KG1 (cell line): Measurements from ENCODE around the gene ANO2.

Experiments
- DNase-seq: peaks from one replicate; lab custom pipeline; 2025; lab: John Stamatoyannopoulos, UW

The ANO2 gene

DNA sequence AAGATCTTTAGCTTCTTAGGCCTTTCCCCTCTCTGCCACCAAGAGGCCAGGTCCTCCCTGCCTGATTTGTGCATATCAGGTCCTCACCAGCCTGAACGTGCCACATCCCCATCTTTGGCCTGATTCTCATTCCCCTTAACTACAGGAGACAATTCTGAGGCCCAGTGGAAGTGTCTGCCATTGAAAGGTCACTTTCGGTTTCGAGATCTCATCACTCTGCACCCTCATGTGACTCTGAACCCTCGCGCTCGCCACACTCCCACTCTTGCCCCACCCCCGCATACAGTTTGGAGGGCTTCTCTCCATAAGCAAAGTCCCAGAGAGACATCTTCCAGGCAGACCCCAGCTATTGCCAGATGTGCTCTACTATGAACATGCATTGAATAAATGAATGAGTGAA is 324.2 kb downstream of the ANO2 start:
- no peak for DNase-seq

DNA sequence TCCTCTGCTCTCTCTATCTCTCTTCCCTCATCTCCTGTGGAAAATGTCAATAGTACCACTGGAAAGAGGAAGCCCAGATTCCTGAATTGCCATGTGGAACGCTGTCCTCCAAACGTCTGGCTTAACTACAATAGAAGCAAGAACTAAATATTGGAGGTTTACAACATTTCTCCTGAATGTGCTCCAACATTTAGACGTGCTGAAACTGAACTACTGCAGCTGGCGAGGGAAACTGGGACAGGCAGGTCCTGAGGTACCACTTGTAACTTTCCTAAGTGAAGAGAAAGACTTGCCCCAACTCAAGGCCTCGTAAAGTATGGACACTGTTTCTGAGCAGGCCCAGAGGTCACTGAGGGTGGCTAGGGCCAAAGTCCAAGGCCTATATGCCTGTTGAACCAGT is 325.4 kb downstream of the ANO2 start:
- DNase-seq, result no peak

DNA sequence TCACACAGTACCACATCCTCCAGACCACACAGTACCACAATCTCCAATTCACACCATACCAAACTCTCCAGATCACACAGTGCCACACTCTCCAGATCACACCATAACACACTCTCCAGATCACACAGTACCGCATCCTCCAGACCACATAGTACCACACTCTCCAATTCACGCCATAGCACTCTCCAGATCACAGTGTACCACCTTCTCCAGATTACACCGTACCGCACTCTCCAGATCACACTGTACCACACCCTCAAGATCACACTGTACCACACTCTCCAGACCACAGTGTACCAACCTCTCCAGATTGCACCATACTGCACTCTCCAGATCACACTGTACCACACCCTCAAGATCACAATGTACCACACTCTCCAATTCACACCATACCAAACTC is 328.2 kb downstream of the ANO2 start:
- no peak for DNase-seq

DNA sequence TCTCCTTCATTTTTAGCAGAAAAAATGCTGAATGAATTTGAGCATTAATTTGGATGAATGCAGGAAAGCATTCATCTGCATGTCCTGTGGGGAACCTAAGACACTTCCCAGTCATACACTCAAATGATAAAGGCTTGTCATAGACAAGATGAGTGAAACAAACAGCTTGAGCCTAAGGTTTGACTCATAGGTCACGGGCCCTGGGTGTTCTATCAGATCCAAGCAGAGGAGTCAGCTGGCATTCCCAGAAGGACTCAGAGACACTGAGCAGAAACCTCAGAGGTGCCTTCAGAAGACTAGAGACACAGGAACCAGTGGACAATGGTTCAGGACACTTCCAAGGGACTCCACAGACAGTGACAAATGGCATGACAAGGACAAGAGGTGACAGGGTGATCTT is 329.3 kb downstream of the ANO2 start:
- no peak for DNase-seq

DNA sequence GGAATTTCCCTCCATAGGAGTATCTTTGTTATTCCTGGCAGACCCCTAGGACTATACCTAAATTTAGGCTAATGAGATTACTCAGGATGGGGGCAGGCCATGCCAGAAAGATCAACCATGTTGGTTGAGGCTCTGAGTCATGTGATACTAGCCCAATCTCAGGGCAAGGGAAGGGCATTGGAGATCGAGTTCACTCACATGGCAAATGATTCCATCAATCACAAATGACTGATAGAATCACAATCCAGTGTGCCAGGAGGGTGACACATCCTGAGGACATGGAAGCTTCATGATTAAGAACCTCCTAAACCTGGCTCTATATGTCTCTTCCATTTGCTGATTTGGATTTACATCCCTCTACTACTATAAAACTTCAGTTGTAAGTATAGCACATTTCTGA is 330.8 kb downstream of the ANO2 start:
- no peak for DNase-seq

DNA sequence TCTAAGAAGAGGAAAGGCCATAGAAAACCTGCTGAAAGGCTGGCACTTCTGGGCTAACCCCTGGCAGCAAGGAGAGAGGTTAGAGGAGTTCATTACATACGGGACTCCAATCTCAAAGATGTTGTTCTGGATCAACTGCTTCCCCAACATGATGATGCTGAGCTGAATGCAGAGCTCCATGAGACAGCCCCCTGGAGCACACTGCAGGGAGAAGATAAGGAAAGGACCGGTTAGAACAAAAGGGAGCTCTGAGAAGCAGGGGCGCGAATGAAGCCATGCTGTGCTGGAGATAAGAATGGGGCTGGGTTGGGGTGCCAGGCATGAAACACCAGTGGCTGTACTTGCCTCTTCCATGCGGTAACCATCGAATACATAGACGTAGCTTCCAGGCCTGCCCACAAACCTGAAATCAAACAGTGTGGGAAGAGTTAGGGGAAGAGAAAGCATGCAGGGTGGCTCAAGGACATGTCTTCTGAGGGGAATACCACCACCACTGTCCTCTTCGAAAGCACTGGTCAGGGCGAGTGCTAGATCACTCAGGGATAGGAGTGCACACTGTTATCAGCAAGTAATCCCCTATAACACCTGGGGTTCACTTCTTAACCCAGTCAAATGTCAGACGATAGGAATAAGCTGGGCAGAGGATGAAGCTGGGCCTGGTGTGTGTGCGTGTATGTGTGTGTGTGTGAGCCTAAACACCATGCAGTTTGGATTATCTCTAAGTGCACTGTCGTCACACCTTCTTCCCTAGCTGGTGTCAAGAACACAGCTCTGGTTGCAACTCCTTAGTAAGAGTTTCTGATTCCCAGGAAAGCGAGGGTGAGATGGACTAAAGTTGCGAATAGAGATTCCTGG is 332.3 kb downstream of the ANO2 start:
- no peak for DNase-seq

DNA sequence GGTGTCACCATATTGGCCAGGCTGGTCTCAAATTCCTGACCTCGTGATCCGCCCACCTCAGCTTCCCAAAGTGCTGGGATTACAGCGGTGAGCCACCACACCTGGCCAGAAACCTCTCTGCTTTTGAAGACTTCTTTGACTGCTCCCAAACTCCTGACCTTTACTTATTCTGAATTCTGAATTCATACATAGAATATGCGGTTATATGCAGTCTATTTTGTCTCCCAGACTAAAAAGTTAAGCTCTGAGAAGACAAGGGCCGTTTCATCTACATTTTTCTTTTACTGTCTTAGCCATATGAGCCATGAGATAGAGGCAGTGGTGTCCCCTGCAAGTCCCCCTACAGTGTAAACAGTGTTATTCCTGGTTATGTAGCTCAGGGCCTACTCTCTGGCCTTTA is 333.9 kb downstream of the ANO2 start:
- DNase-seq, result no peak

DNA sequence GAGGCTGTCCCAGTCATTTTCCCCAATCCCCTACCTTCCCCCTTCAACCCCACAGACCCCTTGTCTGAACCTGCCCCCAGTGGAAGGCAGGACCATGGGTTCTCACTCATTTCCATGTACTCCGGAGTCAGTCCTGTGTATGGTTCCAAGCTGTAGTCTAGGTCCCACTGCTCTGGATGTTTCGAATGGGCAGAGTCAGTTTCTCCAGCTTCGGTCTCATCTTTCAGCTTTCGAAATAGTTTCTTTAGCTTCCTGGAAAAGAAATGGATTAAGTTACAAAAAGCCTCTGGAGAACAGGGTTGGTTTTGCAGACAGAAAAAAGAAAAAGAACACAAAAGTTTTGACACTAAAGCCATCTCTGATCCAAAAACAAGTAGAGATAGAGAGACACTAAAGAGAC is 345.7 kb downstream of the ANO2 start:
- DNase-seq, result no peak

DNA sequence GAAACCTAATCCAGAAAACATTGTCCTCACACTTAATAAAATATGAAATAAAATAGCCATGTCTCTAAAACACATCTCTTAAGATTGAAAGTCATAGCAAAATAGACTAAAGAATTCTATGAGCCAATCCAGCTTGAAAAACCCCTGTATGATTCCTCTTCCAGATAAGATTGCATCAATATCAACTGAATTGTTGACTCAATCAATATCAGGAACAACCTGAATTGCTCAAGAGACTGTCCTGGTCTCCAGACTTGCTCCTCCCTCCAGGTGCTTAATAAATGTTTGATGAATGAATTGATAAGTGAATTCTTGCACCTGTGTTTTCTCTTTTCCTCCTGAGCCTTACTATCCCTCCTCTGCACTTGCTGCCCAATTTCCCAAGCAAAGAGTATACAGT is 351.1 kb downstream of the ANO2 start:
- no peak for DNase-seq

DNA sequence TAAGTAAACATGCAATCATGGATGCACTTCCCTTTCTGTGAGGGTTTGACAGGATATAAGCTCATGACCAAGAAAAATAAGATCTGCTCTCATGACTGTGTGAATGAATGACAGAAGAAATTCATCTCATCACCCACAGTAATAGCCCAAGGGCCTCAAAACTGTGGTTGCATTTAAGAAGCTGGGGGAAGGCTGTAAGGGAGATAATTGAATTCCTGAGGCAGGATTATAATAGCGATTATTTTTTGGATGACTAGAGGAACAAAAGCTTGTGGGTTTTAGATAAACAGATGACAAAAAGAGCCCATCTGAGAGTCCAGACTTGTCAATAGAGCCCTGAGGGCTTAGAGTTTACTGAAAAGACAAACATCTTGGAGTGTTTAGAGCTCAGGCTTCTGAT is 352.0 kb downstream of the ANO2 start:
- DNase-seq, result no peak

DNA sequence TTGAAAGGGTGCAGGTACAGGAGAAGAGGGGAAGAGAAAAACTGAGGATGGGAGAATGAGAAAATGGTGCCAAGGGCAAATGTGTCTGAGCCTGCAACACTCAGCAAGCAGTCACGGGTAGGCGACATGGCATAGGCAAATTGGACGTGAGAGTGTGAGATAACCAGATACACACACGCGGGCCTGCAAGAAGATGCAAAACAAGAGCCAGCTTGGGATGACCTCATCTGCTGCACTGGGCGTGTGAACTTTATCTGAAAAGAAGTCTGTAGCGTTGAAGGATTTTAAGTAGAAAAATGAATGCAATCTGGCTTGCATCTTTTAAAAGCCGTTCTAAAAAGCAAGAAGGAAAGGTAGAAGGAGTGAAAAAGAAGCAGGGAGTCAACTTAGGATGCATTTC is 352.7 kb downstream of the ANO2 start:
- DNase-seq, result no peak

DNA sequence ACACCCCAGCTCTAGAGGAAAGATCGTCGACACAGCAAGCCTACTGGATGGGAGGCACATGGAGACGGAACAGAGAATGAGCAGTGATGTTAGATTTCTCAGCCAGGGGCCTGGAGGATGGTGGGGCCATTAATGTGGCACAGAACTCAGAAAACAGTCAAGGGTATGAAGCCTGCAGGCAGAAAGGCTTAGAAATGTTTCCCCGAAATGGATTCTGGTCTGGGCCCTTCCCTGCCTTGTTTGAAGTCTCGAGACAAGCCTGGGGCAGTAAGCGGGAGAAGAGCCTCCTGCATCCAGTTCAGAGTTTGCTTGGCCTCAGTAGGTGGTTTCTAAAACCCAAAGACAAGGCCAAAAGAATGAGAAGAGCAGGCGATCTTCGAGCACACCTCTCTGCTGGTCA is 354.7 kb downstream of the ANO2 start:
- no peak for DNase-seq

DNA sequence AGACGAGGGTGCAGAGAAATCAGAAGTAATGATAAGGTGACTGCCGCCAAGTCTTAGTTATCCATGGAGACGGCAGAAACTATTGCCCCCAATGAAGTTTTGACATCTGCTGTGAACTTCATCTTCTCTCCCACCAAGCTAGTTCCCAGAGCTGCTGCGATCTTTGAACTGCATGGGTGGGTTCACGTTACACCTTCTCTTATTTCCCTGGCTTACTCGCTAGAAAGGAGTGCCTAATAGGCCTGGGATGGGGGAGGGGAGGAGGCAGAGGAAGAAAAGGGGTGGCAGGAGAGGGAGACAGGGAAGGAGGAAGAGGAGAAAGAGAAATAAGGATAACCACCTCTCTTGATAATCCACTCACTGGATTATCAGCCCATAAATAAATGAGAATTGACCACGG is 356.0 kb downstream of the ANO2 start:
- DNase-seq, result no peak

DNA sequence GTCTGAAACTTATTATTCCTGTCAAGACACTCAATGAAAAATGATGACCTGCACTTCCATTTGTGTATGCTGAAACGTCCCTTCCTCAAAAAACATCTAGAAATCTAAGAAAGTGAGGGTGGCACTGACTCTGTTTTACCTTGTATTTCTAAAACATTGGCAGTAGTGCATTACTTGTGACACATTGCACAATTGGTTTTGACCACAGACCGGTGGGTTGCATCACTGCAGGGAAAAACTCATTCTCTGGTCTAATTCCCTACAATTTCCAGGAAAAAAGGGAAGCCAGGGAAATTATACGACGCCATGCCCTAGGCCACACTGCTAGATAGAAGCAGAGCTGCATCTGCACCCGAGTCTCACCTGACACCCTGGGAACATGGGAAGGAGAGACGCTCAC is 356.5 kb downstream of the ANO2 start:
- DNase-seq, result no peak

DNA sequence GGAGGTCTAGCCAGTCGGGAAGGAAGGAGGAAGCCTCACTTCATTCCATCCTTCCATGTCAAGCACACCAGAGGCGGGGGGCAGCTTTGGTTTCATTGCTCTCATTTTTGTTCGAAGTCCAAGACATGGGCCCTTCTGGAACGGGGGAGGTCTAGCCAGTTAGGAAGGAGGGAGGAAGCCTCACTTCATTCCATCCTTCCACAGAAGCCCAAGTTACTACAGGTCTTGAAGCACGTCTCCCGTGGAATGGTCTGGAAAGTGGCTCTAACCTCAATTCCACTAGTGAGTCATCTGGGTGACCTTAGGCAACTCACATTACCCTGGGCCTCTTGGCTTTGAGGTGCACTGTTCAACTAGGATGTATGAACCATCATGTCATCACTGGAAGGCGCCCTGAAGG is 356.9 kb downstream of the ANO2 start:
- DNase-seq, result no peak

DNA sequence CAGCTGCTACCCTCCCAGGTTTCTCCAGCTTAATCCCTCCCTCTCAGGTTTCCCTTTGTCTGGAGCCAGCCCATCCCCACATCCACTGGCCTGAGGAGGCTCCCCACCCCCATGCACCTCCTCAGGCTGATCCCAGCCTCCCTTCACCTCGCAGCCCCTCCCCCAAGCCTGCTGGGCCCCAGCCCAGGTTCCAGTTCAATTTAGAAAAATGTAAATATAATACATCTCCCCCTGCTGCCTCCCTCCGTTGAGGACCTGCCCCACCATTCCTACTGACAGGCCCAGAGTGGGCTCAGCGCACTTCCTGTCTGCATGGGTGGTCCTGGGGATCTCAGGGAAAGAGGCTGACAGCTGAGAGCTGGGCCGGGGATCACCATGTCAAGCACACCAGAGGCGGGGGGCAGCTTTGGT is 357.3 kb downstream of the ANO2 start:
- no peak for DNase-seq

DNA sequence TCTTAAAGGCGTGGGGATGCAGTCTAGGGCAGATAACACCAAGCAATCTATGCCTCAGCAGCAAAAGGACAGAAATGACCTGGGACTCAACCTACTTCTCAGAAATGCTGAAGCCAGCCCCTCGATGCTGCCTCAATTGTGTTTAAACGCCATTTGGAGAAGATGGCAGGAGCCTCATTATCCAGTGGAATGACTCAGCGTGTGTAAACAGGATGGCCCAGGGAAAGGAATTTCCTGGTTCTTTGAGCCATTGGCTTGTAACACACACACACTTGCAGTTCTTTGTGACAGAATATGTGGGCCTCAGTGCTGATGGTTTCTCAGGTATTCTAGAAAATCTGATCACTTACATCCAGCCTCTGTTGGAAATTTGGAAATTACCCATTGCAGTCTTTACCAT is 358.9 kb downstream of the ANO2 start:
- no peak for DNase-seq

DNA sequence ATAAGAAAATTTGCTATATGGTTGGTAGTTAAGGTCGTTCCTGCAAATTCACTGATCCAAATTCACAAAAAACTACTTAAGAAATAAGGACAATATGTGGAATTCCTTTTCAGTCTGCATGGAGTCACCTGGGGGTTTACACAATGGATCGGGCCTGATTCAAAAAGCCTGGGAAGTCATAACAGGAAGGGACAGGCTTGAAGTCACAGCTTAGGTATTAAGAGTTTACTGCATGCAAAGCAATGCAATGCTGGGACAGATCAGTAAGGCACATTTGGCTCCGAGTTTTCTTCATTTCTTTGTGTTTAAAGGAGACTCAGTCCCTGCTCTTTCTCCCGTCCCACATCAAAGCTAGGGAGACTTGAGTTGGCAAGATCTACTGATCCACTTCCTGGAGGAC is 359.9 kb downstream of the ANO2 start:
- DNase-seq, result no peak

DNA sequence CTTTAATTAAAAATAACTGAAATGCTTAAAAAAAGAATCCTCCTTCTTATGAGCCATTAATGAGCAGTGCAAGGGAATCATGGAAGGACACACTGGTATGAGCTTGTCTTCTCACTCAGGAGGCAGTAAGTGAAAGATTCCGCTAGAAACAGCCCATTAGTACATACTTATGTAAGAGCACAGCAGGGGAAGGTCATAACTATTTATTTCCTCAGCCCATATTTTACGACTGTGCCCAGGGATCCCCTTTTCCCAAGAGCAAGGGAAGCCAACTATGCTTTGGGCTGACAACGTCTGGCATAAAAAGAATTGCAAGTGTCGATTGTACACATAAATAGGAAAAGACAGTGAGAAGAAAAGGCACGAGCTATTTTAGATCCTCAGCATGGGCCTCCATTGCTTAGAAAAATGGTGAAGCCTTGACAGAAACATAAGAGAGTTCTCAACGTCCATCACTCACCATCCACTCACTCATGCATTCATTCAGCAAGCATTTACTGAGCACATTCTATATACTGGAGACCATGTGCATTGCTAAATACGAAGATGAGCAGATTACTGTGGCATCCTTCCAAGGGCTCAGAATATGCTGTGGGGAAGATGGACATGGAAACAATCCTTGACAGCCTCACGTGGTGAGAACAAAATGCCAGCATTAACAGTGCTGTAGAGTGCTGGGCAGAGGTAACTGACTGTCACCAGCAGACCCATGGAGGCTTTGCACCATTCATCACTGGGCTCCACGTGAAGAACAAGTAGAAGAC is 360.5 kb downstream of the ANO2 start:
- DNase-seq, result no peak

DNA sequence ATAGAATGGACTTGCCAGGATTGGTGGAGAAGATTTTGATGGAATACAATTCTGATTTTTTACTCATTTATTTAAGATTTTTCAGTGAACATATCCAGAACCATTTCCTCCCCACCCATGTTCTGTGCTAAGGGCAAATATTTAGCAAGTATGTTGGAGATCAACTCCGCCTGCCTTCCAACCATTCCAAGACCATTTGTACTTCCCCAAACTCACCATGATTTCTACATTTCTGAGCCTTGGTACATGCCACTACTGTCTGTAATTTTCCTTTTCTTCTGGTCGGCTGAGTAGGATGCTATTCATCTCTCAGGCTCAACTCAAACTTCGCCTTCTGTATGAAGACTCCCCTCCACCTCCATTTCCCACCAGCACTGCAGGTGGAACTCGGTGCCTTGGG is 362.5 kb downstream of the ANO2 start:
- DNase-seq, result no peak

DNA sequence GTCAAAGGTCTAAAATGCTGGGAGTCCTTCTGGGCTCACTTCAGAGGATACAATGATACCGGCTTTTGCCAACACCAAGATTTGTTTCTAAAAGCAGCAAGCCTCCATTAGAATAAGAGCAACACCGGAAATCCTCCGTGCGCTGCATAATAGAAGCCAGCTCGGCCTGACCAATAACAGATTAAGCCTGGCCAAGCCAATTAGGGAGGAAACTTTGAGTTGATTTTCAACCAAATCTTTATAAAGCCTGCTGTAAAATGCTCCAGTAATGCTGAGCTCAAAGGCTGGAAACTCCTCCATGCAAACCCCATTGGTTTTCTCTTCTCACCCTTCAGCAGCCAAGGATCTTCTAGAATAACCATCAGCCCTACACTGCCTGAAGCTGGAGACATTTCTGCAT is 363.0 kb downstream of the ANO2 start:
- DNase-seq, result no peak

DNA sequence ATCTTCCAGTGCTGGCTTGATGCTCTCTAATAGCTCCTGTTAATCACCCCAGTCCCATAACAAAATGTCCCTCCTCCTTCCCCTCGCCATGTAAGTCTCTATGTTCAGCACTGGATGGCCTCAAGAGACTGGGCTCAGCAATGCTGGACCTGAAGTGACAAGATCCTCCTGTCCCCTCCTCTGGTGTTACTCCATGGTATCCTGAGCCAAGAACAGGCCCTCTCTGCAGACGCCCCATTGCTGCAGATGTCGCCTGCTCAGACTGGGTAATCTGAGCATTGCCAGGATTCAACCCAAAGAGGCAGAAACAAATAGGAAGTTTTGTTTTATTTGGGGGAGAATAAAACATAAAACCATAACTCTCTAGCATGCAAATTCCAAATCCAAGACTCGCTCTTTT is 363.4 kb downstream of the ANO2 start:
- DNase-seq, result no peak

DNA sequence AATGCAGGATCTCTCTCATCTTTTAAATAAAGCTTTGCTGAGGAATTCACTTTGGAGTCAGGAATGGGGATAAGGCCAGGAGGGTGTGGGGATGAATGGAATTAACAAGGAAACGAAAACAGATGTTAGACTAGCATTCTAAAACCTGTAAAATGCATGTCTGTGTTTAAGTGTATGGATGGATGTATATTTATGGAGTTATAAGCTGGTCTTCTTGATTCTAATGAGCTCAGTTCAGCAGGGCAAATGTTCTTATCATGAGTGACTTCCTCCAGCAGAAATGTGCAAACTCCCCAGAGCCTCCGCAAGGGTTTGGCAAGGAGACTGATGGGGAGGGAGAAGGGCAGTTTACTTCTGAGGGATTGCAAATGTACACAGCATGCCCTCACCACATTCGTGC is 364.0 kb downstream of the ANO2 start:
- DNase-seq, result no peak

DNA sequence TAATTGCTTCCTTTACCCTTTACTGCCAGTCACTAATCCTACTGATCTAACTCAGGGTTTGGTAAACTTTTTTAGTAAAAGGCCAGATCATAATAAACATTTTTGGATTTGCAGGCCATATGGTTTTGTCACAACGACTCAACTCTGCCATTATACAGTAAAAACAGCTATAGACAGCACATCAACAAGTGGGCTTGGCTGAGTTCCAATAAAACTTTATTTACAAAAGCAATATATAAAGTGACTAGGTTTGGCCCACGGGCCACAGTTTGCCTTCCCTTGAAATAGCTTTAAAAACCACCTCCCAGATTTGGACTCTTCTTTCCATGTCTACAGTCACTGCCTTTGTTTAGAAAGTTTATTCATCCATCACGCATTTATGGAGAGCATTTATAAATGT is 366.3 kb downstream of the ANO2 start:
- no peak for DNase-seq
